NK-92 (cell line): ENCODE measurements around the gene LRRC32.
"Not testable (repeated sequence)": the region's sequence is repeated elsewhere in the genome, so short reads cannot be mapped to it uniquely, and the experiment has no call there.

Experiments
- DNase-seq: peaks from one replicate; lab custom pipeline; 2025; ENCODE audit not compliant: unreplicated experiment; lab: John Stamatoyannopoulos, UW

LRRC32 gene

DNA sequence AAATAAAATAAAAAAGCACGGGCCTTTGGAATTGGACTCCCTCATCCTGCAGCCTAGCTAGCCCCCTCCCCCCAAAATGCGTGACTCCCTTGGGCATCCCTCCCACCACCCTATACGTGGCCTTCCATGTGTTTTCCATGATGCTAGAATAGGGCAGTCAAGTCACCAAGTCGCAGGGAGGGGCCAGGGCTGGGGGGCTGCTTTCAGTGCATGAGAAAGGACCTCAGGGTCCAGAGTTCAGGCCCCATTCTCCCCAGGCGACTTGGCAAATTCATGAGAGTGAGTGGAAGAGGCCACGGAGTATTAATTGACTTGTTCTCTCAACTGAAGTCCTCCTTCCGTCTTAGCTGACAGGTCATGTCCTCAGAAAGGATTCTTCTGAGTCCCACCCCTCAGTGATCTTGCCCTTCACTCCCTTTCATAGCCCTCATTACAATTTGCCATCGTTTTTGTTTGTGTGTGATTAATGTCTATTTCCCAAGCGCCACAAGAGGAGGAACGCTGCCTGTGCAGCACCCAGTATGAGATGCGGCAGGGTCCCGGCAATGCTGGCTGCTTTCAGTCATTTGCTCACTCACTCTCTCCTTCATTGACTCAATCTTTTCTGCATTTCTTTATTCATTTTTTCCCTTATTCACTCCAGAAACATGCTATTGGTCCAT lies 17.4 kb downstream of the LRRC32 start:
- no peak for DNase-seq

DNA sequence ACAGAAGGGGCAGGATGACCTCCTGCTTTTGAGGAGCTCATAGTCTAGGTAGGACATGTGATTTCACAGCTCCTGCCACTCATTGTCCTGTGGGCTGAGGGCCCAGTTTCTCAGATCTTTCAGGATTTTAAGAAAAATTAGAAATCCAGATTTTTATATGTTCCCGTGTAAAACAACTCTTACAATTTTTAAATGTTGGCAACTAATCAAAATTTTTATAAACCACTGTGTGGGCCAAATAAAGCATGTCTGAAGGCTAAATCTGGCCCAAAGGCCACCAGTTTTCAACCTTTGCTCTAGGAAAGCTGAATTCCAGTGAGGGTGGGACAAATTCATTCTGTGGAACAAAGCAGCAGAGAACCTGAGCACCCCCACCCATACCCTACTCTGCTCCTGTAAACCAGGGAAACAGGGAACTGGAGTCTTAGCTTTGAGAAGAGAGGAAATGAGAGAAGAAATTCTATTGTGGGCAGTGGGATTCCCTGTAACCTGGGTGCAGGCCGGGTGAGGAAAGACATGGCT lies 20.6 kb downstream of the LRRC32 start:
- no peak for DNase-seq

DNA sequence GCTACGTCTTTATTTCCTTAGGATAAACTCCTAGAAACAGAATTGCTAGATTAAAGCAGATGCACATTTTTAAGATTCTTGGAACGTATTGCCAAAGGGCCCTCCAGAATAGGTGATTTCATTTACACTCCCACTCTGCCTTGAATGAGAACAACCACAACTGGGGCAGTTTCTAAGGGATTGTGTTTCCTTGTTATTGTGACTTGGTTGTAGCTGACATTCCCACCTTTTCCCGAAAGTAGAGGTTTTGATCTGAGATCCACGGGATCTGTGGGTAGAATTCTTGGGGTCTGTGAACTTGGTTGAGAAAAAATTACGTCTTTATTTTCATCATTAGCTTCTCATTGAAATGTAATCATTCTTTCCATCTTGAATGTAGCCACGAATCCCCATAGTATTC lies 21.5 kb downstream of the LRRC32 start:
- DNase-seq: no peak

DNA sequence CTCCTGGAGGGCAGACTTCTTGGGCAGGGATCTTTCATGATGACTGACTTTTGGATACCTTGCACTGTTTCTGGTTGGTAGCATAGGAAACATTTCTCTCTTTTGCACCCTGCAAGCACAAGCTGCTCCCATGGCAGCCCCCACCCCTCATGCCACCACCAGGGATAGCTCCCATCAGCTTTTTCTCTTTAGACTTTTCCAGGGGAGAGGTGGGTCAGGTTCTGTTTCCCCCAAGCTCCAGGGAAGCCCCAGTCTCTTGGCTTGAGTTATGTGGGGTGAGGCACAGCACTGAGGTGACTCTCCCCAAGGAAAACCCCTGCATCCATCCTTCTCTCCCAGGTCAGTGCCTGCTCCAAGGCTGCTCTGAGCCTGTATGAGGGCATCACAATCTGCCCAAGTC lies 22.5 kb downstream of the LRRC32 start:
- no peak for DNase-seq

DNA sequence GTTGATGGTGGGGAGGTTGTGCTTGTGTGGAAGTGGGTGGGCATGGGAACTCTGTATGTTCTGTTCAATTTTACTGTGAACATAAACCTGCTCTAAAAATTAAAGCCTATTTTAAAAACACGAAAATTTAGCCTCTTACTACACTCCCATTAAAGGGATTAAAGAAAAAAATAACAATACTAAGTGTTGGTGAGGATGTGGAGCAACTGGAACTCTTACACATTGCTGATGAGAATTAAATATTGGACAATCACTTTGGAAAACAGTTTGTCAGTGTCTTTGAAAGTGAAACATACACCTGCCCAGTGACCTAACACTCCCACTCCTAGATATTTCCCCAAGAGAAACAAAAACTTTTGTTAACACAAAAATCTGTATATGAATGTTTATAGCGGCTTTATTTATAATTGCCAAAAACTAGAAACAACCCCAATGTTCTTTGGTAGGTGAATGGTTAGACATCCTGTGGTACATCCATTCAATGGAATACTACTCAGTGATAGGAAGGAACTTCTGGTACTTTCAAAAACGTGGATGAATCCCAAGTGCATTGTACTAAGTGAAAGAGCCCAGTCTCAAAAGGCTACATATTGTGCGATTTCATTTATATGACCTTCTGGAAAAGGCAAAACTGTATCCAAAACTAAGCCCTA lies 23.5 kb downstream of the LRRC32 start:
- no peak for DNase-seq

DNA sequence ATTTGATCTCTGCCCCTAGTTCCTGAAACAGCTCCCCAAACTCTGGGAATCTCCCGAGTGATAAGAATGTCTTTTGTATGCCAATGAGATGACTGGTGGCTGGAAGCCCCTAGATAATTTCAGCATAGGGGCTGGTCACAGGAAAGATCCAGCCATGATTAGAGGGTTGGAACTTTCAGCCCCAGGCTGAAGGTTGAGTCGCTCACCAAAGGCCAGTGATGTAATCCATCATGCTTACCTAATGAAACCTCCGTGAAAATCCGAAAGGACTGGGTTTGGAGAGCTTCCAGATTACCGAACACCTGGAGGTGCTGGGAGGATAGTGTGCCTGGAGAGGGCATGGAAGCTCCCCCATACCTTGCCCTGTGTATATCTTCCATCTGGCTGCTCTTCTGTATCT lies 26.0 kb downstream of the LRRC32 start:
- DNase-seq: no peak

DNA sequence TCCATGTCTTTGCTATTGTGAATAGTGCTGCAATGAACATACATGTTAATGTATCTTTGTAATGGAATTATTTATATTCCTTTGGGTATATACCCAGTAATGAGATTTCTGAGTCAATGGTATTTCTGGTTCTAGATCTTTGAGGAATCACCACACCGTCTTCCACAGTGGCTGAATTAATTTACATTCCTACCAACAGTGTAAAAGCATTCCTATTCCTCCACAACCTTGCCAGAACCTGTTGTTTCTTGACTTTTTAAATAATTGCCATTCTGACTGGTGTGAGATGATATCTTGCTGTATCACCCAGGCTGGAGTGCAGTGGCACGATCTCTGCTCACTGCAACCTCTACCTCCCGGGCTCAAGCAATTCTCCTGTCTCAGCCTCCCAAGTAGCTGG lies 26.8 kb downstream of the LRRC32 start:
- DNase-seq: not testable (repeated sequence)

DNA sequence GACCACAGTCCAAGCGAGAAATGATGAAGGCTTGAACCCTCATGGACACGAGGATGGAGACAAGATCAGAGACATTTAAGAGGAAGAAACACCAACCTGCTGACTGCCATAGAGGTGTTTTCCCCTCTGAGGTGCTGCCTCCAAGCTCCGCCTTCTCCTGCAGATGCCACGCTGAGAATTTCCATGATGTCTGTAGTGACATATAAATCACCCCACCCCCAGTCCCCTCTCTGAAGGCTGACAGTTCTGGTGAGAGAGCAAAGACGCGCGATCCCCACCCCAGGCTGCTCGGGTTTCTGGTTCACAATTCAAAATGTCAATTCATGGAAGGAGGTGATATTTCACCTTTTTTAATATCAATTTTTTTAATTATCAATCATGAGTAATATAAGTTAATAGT lies 28.2 kb downstream of the LRRC32 start:
- DNase-seq: no peak

DNA sequence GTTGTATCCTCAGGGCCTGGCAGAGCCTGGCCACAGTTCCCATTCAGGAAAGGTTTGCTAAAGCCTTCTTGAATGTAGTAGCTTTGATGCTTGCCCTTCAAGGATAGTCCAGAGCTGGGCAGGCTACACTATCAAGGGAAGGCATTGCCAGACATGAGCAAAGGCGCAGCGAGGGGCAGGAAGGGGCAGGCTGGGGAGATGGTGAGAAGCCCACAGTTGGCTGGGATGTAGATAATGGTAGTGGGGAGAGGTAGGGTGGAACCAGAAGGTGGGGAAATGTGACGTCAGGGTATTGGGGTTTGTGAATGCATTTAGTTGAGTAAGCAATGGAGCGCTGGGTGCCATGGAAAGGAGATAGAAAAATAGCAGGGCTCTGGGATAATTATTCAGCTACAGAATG lies 28.6 kb downstream of the LRRC32 start:
- DNase-seq: no peak

DNA sequence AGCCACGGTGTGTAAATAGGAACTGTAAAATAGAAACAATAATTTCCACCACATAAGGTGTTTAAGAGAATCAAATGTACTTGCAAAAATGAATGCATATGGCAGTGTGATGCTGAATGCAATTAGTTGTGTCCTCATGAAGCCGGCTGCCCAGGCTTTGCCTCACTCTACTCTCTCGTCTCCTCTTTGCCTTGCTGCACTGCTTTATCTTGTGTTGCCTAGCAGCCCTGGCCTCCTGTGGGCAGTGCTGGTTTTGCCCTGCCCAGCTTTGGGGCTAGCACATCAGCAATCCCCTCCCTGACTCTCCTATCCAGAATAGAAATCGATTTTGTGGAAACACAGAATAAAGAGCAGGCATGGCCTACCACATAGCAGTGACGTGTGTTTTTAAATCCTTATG lies 30.0 kb downstream of the LRRC32 start:
- no peak for DNase-seq

DNA sequence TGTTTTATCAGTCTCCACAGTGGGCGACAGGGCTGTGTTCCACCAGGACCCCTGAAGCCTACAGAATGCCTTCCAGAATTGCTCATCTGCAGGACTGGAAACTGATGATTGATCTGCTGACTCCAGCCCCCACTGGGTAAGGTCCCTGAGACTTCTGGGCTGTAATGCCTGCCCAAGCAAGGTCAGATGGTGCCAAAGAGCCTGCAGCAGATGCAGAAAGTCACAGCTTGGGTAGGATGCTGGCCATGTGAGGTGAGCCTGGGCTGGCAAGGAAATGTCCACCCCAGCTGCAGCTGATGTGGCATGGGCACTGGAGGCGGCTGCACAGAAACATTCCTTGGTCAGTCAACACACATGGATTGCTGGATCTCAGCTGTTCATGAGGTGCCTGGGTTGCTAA lies 30.9 kb downstream of the LRRC32 start:
- no peak for DNase-seq

DNA sequence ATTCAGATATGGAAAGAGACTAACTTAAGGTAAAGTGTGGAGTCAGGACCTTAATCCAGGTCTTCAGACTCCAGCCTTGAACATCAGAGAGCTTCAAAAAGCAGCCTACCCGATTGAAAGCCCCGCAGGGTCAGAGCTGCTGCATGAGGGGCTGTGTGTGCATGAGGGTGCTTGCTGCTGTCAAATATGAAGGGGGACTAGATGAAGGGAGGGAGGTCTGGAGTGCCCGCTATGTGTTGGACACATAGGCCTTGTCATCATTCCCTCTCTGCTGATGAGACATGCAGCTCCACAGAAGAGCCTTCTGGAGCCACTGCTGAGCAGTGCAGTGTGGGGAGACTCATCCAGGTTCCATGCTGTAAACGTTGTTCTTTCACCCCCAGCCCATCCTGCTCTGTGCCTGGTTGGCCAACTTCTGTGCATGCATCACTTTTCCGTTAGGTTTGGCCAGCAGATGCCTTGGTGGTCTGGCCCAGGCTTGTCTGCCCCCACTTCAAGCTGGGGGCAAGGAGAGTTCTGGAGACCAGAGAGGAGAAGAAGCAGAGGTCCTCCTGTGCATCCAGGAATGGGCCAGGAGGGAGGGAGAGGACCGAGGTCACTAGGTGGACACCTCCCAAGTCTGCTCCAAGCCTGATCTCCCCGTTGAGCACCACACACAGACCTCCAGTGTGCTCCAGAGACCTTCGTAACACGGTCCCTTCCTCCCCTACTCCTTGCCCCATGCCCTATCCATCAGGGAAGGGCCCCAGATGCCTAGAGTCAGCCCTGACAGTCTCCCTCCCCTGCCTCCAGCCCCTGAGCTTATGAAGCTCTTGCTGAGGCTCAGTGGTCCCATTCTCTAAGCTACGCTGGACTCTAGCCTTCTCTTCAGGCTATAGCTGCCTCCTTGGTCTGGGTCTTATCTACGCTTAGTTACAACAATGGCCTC lies 32.0 kb downstream of the LRRC32 start:
- DNase-seq: no peak

DNA sequence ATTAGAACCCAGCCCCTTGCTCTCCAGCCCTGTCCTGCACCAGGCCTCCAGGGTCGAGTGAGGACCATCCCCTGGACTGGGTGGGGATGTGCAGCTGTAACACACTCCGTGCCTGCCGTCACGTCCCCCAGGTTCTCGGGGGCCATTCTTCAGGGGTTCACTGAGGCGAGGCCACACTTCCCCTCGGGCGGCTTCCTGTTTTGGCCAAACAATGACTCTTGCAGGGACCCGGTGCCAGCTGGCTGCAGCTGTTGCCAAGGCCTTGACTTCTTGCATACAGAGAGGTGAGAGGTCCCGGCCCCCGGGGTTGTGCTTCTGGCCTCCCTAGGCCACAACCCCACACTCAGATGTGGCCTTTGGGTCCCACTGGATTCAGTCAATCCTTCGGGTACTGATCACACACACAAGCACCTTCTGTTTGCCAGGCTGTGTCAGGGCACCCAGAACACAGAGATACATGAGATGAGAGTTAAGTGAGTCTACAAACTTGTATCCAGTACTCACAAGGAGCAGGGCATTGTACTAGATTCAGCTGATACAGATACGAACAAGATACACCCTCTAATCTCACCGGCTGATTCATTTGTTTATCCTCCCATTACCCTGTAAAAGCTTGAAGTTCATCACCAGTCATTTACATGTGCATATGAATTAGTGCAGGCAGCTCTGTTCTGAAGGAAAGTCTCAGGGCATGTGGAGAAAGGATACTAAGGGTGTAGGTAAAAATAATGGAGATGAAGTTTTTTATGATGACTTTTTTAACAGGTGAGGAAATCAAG lies 32.9 kb downstream of the LRRC32 start:
- DNase-seq: no peak

DNA sequence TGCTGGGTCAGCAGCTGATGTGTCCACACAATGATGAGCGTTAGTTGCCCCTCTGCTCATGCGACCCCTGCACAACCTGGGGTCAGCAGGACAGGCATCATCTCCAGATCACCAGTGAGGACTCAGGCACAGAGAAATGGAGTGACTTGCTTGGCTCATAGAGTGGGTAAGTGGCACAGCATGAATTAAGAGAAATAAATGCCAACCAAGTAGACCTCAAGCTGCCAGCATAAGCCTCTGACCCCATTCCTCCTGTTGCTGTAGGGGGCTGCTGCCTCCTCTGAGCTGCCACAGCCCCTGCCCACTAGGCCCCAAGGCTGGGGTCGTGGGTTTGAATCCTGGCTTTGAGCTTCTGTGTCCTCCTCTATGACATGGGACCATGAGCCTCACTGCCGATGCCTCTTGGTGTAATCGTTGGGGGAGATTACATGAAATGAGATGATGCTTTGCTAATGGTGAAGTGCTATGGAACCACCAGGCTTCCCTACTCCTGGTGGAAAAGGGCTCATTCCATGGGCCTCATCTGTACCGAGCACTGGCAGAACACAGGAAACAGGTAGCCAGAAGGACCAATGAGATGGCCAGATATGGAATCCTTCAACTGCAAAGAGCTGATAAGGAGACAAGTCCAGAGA lies 33.6 kb downstream of the LRRC32 start:
- DNase-seq: no peak

DNA sequence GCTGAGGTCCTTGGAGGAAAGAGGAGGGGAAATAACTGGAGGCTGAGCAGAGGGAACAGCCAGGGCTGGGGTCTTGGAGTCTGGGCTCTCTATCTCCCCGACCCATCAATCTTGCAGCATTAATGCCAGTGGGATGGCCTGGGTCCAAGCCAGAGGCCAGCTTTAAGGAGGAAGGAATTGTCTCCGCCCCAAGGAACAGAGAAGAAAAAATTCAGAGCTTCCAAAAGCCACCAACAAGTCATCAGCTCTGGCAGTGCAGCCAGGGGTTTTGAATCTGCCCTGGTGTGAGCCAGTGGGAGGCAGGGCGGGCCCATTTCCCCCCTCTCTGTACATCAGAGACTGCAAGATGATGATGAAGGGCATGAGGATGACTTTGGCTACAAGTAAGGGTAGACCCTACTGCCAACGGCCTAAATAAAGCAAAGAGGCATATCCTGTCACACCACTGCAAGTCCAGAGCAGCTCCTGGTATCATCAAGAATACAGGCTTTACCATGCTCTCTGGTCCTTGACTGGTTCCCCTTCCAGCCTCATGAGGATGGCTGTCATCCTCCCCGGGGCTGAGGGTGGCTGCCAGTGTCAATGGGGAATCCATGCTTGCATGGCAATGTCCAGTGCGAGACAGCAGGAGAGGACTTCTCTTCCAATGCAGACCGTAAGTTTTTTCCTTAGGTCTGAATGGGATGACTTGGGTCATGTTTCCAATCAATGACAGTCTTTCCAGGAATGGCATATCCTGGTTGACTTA lies 34.4 kb downstream of the LRRC32 start:
- no peak for DNase-seq

DNA sequence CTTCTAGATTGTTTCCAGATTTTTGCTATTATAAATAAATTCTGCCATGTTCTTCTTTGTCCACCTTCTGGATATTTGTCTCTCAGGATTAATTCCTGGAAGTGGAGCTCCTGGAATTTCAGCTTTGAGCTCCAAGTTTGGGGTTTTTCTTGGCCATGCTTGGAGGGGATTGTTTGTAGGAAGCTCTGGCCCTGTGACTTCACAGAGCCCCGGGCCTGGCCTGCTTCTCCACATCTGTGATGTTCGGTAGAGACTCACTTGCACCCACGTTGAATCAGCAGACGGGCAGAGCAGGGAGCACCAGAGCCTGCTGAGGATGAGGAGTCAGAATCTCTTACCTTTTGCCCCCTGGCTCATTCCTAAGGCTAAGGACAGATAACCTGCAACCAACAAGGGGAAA lies 35.7 kb downstream of the LRRC32 start:
- no peak for DNase-seq

DNA sequence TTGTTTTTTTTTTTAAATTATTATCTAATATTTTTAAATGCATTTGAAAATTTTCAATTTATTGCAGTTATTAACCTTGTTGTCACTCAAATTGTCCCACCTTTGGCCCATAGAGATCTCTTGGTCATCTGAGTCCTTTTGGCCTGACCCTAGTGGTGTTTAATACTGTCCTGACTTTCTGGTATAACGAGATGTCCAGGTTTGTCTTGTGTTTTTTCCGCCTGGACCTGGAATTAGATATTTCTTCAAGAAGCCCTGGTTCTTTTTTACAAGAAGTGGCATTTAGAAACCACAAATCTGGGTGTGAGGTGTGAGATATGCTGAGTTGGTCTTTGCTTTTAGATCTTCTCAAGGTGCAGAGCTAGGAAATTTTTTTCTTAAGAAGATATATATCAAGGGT lies 38.1 kb downstream of the LRRC32 start:
- no peak for DNase-seq

DNA sequence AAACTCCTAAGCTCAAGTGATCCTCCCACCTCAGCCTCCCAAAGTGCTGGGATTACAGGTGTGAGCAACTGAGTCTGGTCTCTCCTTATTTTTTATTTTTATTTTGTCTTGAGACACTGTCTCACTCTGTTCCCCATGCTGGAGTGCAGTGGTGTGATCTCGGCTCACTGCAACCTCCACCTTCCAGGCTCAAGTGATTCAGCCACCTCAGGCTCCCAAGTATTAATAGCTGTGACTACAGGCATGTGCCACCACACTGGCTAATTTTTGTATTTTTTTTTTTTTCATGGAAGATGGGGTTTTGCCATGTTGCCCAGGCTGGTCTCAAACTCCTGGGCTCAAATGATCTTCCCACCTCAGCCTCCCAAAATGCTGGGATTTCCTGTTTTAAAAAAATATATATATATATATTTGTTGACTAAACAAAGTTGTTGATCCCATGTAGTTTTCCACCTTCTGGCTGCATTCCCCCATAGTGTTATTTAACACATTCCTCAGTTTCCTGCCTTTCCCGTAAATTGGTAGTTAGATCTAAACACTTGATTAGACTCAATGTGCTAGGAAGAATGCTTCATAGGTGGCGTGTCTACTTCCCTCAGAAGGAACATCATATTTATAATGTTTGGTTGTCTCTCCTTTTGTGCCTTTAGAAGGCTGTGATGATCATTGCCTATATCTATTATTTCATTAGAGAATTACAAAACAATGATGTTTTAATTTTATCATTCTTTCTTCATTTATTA lies 38.8 kb downstream of the LRRC32 start:
- DNase-seq: no peak

DNA sequence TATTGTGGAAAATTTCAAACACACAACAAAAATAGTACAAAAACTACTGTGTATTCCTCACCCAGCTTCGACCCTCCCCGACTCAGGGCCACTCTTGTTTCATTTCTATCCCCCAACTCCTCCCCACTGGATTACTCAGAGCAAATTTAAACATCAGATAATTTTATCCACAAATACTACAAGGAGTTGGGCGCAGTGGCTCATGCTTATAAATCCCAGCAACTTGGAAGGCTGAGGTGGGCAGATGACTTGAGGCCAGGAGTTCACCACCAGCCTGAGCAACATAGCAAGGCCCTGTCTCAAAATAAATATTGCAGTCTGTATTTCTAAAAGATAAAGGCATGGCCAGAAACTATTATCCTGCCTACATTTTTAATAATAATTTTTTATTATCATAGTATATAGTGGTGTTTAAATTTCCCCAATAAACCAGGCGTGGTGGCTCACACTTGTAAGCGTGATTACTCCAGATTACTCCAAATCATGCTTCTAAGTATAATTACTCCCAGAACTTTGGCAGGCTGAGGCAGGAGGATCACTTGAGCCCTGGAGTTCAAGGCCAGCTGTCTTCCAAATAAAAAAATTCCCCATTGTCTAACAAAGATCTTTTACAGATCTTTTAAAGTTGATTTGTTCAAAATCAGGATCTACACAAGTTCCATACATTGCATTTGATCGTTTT lies 39.8 kb downstream of the LRRC32 start:
- DNase-seq: no peak
